Measurements from ENCODE around the gene SMCR8.

SMCR8 gene

GRCh38 chr17:18353541-18353940 is 38.4 kb downstream of the SMCR8 start:
- H3K27me3 ChIP-seq (ENCODE audit: insufficient read depth, low read length), result no peaks in the 10 kb centered on the region
- H2AFZ ChIP-seq (ENCODE audit: low read length), result no peak overlapping the region
- H3K27ac ChIP-seq (ENCODE audit: low read depth, low read length, poor library complexity, severe bottlenecking), result no peak overlapping the region
- H3K4me2 ChIP-seq (ENCODE audit: low read length), result no peak overlapping the region
- H4K20me1 ChIP-seq (ENCODE audit: insufficient read depth, low read length), result no peaks in the 10 kb centered on the region
- peaks cover 66% of the 10 kb centered on the region for H3K36me3 ChIP-seq (ENCODE audit: insufficient read depth, low read length)
- H3K4me1 ChIP-seq (ENCODE audit: insufficient read depth, low read length, severe bottlenecking), result no peaks in the 10 kb centered on the region
- H3K79me2 ChIP-seq (ENCODE audit: insufficient read depth, low read length), result no peaks in the 10 kb centered on the region
- no peak overlapping the region for H3K9ac ChIP-seq (ENCODE audit: low read length)
- no peak overlapping the region for H3K4me3 ChIP-seq (ENCODE audit: low read depth, low read length, poor library complexity, severe bottlenecking)
- H3K9me2 ChIP-seq (ENCODE audit: low read depth, low read length), result no peaks in the 10 kb centered on the region
- H3K9me3 ChIP-seq (ENCODE audit: low read length), result no peaks in the 10 kb centered on the region
- no peak for TF ChIP-seq EZH2 (IDR thresholded peaks at IDR 0.05; ENCODE audit: borderline replicate concordance, low read length)
- TF ChIP-seq, protein P1, sequence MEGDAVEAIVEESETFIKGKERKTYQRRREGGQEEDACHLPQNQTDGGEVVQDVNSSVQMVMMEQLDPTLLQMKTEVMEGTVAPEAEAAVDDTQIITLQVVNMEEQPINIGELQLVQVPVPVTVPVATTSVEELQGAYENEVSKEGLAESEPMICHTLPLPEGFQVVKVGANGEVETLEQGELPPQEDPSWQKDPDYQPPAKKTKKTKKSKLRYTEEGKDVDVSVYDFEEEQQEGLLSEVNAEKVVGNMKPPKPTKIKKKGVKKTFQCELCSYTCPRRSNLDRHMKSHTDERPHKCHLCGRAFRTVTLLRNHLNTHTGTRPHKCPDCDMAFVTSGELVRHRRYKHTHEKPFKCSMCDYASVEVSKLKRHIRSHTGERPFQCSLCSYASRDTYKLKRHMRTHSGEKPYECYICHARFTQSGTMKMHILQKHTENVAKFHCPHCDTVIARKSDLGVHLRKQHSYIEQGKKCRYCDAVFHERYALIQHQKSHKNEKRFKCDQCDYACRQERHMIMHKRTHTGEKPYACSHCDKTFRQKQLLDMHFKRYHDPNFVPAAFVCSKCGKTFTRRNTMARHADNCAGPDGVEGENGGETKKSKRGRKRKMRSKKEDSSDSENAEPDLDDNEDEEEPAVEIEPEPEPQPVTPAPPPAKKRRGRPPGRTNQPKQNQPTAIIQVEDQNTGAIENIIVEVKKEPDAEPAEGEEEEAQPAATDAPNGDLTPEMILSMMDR (IDR thresholded peaks at IDR 0.05; ENCODE audit: low read length), result no peak
- H3F3A ChIP-seq (ENCODE audit: insufficient read depth, low read length), result no peaks in the 10 kb centered on the region

- H4K20me1 ChIP-seq (ENCODE audit: insufficient read depth, low read length), result no peaks in the 10 kb centered on the region
- no peaks in the 10 kb centered on the region for H3F3A ChIP-seq (ENCODE audit: insufficient read depth, low read length)
- no peak overlapping the region for H3K4me2 ChIP-seq (ENCODE audit: low read length)
- H3K27me3 ChIP-seq (ENCODE audit: insufficient read depth, low read length), result no peaks in the 10 kb centered on the region
- no peak overlapping the region for H3K4me3 ChIP-seq (ENCODE audit: low read depth, low read length, poor library complexity, severe bottlenecking)
- no peaks in the 10 kb centered on the region for H3K9me3 ChIP-seq (ENCODE audit: low read length)
- H3K79me2 ChIP-seq (ENCODE audit: insufficient read depth, low read length), result peaks cover 2% of the 10 kb centered on the region; the same call in 1 of the 2 replicates
- peaks cover under 1% of the 10 kb centered on the region for H3K4me1 ChIP-seq (ENCODE audit: insufficient read depth, low read length, severe bottlenecking)
- no peaks in the 10 kb centered on the region for H3K9me2 ChIP-seq (ENCODE audit: low read depth, low read length)
- no peak for TF ChIP-seq EZH2 (IDR thresholded peaks at IDR 0.05; ENCODE audit: borderline replicate concordance, low read length)
- TF ChIP-seq, protein P1 (IDR thresholded peaks at IDR 0.05; ENCODE audit: low read length), result no peak
- H2AFZ ChIP-seq (ENCODE audit: low read length), result no peak overlapping the region
- H3K27ac ChIP-seq (ENCODE audit: low read depth, low read length, poor library complexity, severe bottlenecking), result no peak overlapping the region
- H3K36me3 ChIP-seq (ENCODE audit: insufficient read depth, low read length), result peaks cover 63% of the 10 kb centered on the region
- no peak overlapping the region for H3K9ac ChIP-seq (ENCODE audit: low read length)
Observed at GRCh38 chr17:18356624-18357023, 41.5 kb downstream of the SMCR8 start.

GRCh38 chr17:18360518-18360917 is 45.4 kb downstream of the SMCR8 start:
- peaks cover 11% of the 10 kb centered on the region for H3K4me1 ChIP-seq (ENCODE audit: insufficient read depth, low read length, severe bottlenecking)
- H3K27me3 ChIP-seq (ENCODE audit: insufficient read depth, low read length), result no peaks in the 10 kb centered on the region
- peaks cover 16% of the 10 kb centered on the region for H3K79me2 ChIP-seq (ENCODE audit: insufficient read depth, low read length)
- no peak overlapping the region for H3K4me2 ChIP-seq (ENCODE audit: low read length)
- H3K9me2 ChIP-seq (ENCODE audit: low read depth, low read length), result no peaks in the 10 kb centered on the region
- no peak overlapping the region for H3K4me3 ChIP-seq (ENCODE audit: low read depth, low read length, poor library complexity, severe bottlenecking)
- H2AFZ ChIP-seq (ENCODE audit: low read length), result no peak overlapping the region
- no peaks in the 10 kb centered on the region for H3F3A ChIP-seq (ENCODE audit: insufficient read depth, low read length)
- no peak overlapping the region for H3K27ac ChIP-seq (ENCODE audit: low read depth, low read length, poor library complexity, severe bottlenecking)
- H4K20me1 ChIP-seq (ENCODE audit: insufficient read depth, low read length), result no peaks in the 10 kb centered on the region
- no peak overlapping the region for H3K9ac ChIP-seq (ENCODE audit: low read length)
- TF ChIP-seq EZH2 (IDR thresholded peaks at IDR 0.05; ENCODE audit: borderline replicate concordance, low read length), result no peak
- TF ChIP-seq, protein P1 (IDR thresholded peaks at IDR 0.05; ENCODE audit: low read length), result no peak
- no peaks in the 10 kb centered on the region for H3K9me3 ChIP-seq (ENCODE audit: low read length)
- peaks cover 38% of the 10 kb centered on the region; the same call in 1 of the 2 replicates for H3K36me3 ChIP-seq (ENCODE audit: insufficient read depth, low read length)
